Esophagus muscularis mucosa (tissue), 4 donors: ENCODE results near the gene FPR1. TPM values are rescaled to one million over a fixed set of nuclear protein-coding genes. Genes with fewer than 3 reads are reported as not detected.

Experiments
- DNase-seq: peaks from one replicate; pipeline ENCODE4 v3.0.0-alpha.2; 2017; ENCODE audit errors: extremely low spot score
- H3K27ac ChIP-seq, 4 donors: fragments of 200-600 bp; sonication (generic); replicated peaks in 1 of 4; 1 replicate in 3 of 4; 2 replicates in 1 of 4; pipeline ENCODE4 v1.5.1; 2016 to 2019; ENCODE audit warnings: mild to moderate bottlenecking in 1 of 4
- H3K27me3 ChIP-seq, 4 donors: fragments of 200-600 bp; sonication (generic); one replicate each; pipeline versions ENCODE4 v1.5.1 to v1.6.0; 2016 to 2019
- H3K36me3 ChIP-seq, 4 donors: fragments of 200-600 bp; sonication (generic); one replicate each; pipeline ENCODE4 v1.5.1; 2016 to 2019
- H3K4me1 ChIP-seq, 4 donors: fragments of 200-600 bp; sonication (generic); one replicate each; pipeline ENCODE4 v1.5.1; 2016 to 2019
- H3K4me3 ChIP-seq, 4 donors: fragments of 200-600 bp; sonication (generic); 1 replicate in 2 of 4; 2 replicates in 2 of 4; pipeline ENCODE4 v1.5.1; 2016 to 2019; ENCODE audit warnings: mild to moderate bottlenecking in 4 of 4, moderate library complexity in 1 of 4
- H3K9me3 ChIP-seq, 4 donors: fragments of 200-600 bp; sonication (generic); 1 replicate in 3 of 4; 2 replicates in 1 of 4; pipeline ENCODE4 v1.5.1; 2016 to 2019
- CTCF ChIP-seq, 3 experiments: fragments of 200-600 bp in 2 of 3; fragments of 450-650 bp in 1 of 3; sonication (generic) in 2 of 3; IDR thresholded peaks; one replicate each; pipeline ENCODE4 v1.5.1; 2017 to 2019; ENCODE audit warnings: antibody characterized with exemption in 3 of 3, mild to moderate bottlenecking in 2 of 3, moderate library complexity in 1 of 3
- EP300 ChIP-seq: sonication (generic); formaldehyde crosslinking; IDR thresholded peaks from one replicate; pipeline ENCODE4 v1.6.1; 2017; ENCODE audit warnings: antibody characterized with exemption
- POLR2A ChIP-seq: fragments of 450-650 bp; IDR thresholded peaks from one replicate; pipeline ENCODE4 v1.6.1; 2017; ENCODE audit warnings: antibody characterized with exemption, moderate library complexity, mild to moderate bottlenecking, low read depth
- POLR2AphosphoS5 ChIP-seq, 2 donors: sonication (generic); formaldehyde crosslinking; IDR thresholded peaks; one replicate each; pipeline ENCODE4 v1.6.1; 2017; ENCODE audit warnings: antibody characterized with exemption in 2 of 2
- WGBS: methylation state at CpG from one replicate; pipeline ENCODE4 v1.1.5; 2018; 5-methylcytosine and 5-hydroxymethylcytosine counted together
- intact Hi-C: fragments of 100-400 bp; cut with DNase I; formaldehyde crosslinking; loops from one replicate; pipeline ENCODE4 v1.15.1; 2023
- total RNA-seq, 4 donors: library from RNA; depleted of rRNA; stranded (reverse); fragments of >200 nt; gene quantifications; one replicate each; pipeline versions ENCODE4 v1.1.0 to v1.2.1, GENCODE V29; 2016

Gene FPR1
- total RNA-seq, 4 donors from 2014 or later: 3.7 to 38.9 (median 7.7) TPM

GRCh38 chr19:51713319-51714285, 38.1 kb downstream of the FPR1 start:
- H3K27me3 ChIP-seq: peaks cover 0 to 35% (median 4%) of the 10 kb centered on the region in 4 donors
- no peak overlapping the region for H3K4me3 ChIP-seq
- intact Hi-C loops: no loop called here
- no peak for DNase-seq
- no peaks in the 10 kb centered on the region for H3K4me1 ChIP-seq
- no peaks in the 10 kb centered on the region for H3K9me3 ChIP-seq
- H3K36me3 ChIP-seq: no peaks in the 10 kb centered on the region
- 92% methylated on average over 29 of the region's 74 CpGs for WGBS
- no peak overlapping the region for H3K27ac ChIP-seq
- TF ChIP-seq CTCF (IDR thresholded peaks at IDR 0.05): no peak
- TF ChIP-seq POLR2A: no peak
- TF ChIP-seq EP300: no peak
- no peak for TF ChIP-seq POLR2AphosphoS5 (IDR thresholded peaks at IDR 0.05)

GRCh38 chr19:51712461-51713081, 39.1 kb downstream of the FPR1 start:
- Histone ChIP-seq H3K4me1 (no peaks in the 10 kb centered on the region), H3K9me3 (no peaks in the 10 kb centered on the region), H3K27ac (no peak overlapping the region), H3K27me3 (peaks cover 0 to 26% (median 3%) of the 10 kb centered on the region in 4 donors), H3K4me3 (no peak overlapping the region), H3K36me3 (peaks cover 0 to 5% (median under 1%) of the 10 kb centered on the region in 4 donors)
- 38% methylated on average over 9 of the region's 9 CpGs for WGBS
- intact Hi-C loops: no loop called here
- DNase-seq: no peak
- TF ChIP-seq CTCF (IDR thresholded peaks at IDR 0.05) (peak in 1 of 3 experiments; percentile 23), POLR2AphosphoS5 (IDR thresholded peaks at IDR 0.05) (no peak)

GRCh38 chr19:51711702-51712101, 40.0 kb downstream of the FPR1 start:
- TF ChIP-seq POLR2A (no peak), POLR2AphosphoS5 (IDR thresholded peaks at IDR 0.05) (no peak), EP300 (no peak), CTCF (IDR thresholded peaks at IDR 0.05) (no peak)
- Histone ChIP-seq H3K4me3 (no peak overlapping the region), H3K9me3 (no peaks in the 10 kb centered on the region), H3K4me1 (no peaks in the 10 kb centered on the region), H3K27me3 (peaks cover 0 to 19% (median 0%) of the 10 kb centered on the region in 4 donors), H3K27ac (no peak overlapping the region), H3K36me3 (peaks cover 2 to 14% (median 5%) of the 10 kb centered on the region in 4 donors)
- DNase-seq: no peak
- WGBS: 88% methylated on average over 1 of the region's 1 CpG
- intact Hi-C loops: no loop called here

- 48% methylated on average over 2 of the region's 2 CpGs for WGBS
- Histone ChIP-seq H3K36me3 (peaks cover 11 to 27% (median 20%) of the 10 kb centered on the region in 4 donors), H3K4me3 (no peak overlapping the region), H3K4me1 (peaks cover 4 to 13% (median 8%) of the 10 kb centered on the region in 4 donors), H3K27me3 (peaks cover 0 to 4% (median 0%) of the 10 kb centered on the region in 4 donors), H3K27ac (no peak overlapping the region), H3K9me3 (no peaks in the 10 kb centered on the region)
- TF ChIP-seq CTCF (IDR thresholded peaks at IDR 0.05): no peak
- no peak for DNase-seq
- intact Hi-C loops: no loop called here
These were observed 41.5 kb downstream of the FPR1 start for GRCh38 chr19:51710163-51710562.
